ENCODE results near the gene ERCC6L.

The ERCC6L gene

DNA sequence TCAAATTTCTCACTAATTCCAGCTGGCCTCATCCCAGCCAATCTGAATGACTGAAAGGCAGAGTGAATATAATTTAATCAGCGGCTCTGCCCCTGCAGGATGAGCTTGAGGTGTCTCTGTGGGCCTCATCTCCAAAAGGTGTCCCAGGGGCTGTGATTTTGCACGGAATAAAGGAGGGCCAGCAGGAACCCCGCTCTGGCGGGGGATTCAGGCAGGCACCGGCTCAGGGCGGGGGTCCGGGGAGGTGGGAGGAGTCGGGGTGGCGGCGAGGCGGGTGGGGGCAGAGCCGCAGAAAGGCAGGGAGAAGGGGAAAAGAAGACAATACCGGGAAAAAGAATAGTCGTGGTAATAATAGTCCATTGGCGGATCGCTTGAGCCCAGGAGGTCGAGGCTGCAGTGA is 16.0 kb upstream of the ERCC6L start:
- Histone ChIP-seq H2AFZ (ENCODE audit: low read length) (no peak overlapping the region), H3K9me3 (replicated peaks; ENCODE audit: insufficient read depth, low read length) (no peaks in the 10 kb centered on the region), H3K4me1 (ENCODE audit: low read length) (no peaks in the 10 kb centered on the region), H3K4me2 (ENCODE audit: low read depth, low read length) (no peak overlapping the region), H3K36me3 (replicated peaks; ENCODE audit: insufficient read depth, low read length) (no peaks in the 10 kb centered on the region), H3K27ac (ENCODE audit: low read length) (no peak overlapping the region), H3K27me3 (replicated peaks; ENCODE audit: insufficient read depth, low read length) (no peaks in the 10 kb centered on the region), H3K79me2 (ENCODE audit: low read length) (no peaks in the 10 kb centered on the region), H3K4me3 (ENCODE audit: low read length) (no peak overlapping the region), H4K20me1 (ENCODE audit: insufficient read depth, low read length) (no peaks in the 10 kb centered on the region), H3K9me2 (replicated peaks; ENCODE audit: insufficient read depth, low read length) (no peaks in the 10 kb centered on the region), H3K9ac (ENCODE audit: low read length) (no peak overlapping the region), H3F3A (ENCODE audit: insufficient read depth, low read length) (no peaks in the 10 kb centered on the region)
- no peak for DNase-seq
- TF ChIP-seq EZH2phosphoT487 (IDR thresholded peaks at IDR 0.05; ENCODE audit: low read length) = no peak
- no peak for TF ChIP-seq EZH2 (optimal IDR thresholded peaks at IDR 0.05; ENCODE audit: low read depth, low read length)
- TF ChIP-seq, protein P1, sequence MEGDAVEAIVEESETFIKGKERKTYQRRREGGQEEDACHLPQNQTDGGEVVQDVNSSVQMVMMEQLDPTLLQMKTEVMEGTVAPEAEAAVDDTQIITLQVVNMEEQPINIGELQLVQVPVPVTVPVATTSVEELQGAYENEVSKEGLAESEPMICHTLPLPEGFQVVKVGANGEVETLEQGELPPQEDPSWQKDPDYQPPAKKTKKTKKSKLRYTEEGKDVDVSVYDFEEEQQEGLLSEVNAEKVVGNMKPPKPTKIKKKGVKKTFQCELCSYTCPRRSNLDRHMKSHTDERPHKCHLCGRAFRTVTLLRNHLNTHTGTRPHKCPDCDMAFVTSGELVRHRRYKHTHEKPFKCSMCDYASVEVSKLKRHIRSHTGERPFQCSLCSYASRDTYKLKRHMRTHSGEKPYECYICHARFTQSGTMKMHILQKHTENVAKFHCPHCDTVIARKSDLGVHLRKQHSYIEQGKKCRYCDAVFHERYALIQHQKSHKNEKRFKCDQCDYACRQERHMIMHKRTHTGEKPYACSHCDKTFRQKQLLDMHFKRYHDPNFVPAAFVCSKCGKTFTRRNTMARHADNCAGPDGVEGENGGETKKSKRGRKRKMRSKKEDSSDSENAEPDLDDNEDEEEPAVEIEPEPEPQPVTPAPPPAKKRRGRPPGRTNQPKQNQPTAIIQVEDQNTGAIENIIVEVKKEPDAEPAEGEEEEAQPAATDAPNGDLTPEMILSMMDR (IDR thresholded peaks at IDR 0.05; ENCODE audit: low read length) = no peak

DNA sequence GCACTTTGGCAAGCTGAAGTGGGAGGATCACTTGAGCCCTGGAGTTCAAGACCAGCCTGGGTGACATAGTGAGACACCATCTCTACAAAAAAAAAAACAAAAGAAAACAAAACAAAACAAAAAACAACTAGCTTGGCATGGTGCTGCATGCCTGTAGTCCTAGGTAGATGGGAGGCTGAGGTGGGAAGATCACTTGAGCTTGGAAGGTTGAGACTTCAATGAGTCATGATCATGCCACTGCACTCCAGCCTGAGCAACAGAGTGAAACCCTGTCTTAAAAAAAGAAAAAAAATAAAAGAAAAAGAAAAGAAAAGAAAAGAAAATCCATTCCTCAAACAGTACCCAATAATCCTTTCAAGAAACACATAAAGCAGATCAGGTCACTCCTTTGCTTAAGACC is 14.9 kb upstream of the ERCC6L start:
- no peaks in the 10 kb centered on the region for H3K27me3 ChIP-seq (replicated peaks; ENCODE audit: insufficient read depth, low read length)
- no peaks in the 10 kb centered on the region for H3K9me3 ChIP-seq (replicated peaks; ENCODE audit: insufficient read depth, low read length)
- no peaks in the 10 kb centered on the region for H3K36me3 ChIP-seq (replicated peaks; ENCODE audit: insufficient read depth, low read length)
- H3K9ac ChIP-seq (ENCODE audit: low read length) = no peak overlapping the region
- no peaks in the 10 kb centered on the region for H3K4me1 ChIP-seq (ENCODE audit: low read length)
- TF ChIP-seq EZH2 (optimal IDR thresholded peaks at IDR 0.05; ENCODE audit: low read depth, low read length) (no peak), EZH2phosphoT487 (IDR thresholded peaks at IDR 0.05; ENCODE audit: low read length) (no peak)
- TF ChIP-seq, protein P1 (IDR thresholded peaks at IDR 0.05; ENCODE audit: low read length) = no peak
- no peak for DNase-seq
- no peak overlapping the region for H2AFZ ChIP-seq (ENCODE audit: low read length)
- H3K4me2 ChIP-seq (ENCODE audit: low read depth, low read length) = no peak overlapping the region
- no peaks in the 10 kb centered on the region for H4K20me1 ChIP-seq (ENCODE audit: insufficient read depth, low read length)
- H3K9me2 ChIP-seq (replicated peaks; ENCODE audit: insufficient read depth, low read length) = no peaks in the 10 kb centered on the region
- H3F3A ChIP-seq (ENCODE audit: insufficient read depth, low read length) = no peaks in the 10 kb centered on the region
- no peaks in the 10 kb centered on the region for H3K79me2 ChIP-seq (ENCODE audit: low read length)
- no peak overlapping the region for H3K4me3 ChIP-seq (ENCODE audit: low read length)
- no peak overlapping the region for H3K27ac ChIP-seq (ENCODE audit: low read length)

DNA sequence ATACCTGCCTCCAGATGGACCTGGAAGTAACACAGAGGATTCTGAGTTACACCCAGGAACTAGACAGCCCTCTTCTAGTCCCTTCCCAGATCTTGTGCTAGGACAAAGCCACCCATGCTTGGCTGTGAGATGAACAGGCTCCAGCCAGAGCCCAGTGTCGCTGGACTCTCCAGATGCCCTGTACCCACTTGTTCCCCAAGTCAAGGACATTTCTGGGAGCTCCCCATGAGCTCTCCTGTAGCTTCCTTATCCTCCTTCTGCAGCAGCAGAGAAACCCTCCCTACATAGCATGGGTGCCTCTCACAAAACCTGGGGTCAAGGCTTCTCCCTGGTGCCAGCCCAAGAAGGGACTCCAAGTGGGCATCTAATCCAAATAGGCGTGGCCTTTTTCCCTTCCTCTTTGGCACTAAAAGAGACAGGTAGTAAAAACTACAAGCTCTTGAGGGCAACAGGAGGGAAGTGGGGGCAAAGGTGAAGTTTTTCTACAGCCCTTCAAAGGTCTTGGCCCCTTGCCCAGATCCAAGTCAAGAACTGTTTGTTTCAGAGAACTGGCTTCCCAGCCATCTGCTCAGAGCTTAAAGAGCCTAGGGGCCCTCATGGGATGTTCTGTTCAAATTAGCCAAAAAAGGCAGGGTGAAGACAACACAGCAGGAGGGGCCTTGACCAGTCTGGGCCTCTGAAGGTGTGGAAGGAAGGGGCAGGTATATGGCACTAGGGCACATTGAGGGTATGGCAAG is 8.5 kb upstream of the ERCC6L start:
- no peaks in the 10 kb centered on the region for H3F3A ChIP-seq (ENCODE audit: insufficient read depth, low read length)
- no peaks in the 10 kb centered on the region for H4K20me1 ChIP-seq (ENCODE audit: insufficient read depth, low read length)
- no peaks in the 10 kb centered on the region for H3K9me2 ChIP-seq (replicated peaks; ENCODE audit: insufficient read depth, low read length)
- no peak overlapping the region for H2AFZ ChIP-seq (ENCODE audit: low read length)
- H3K27ac ChIP-seq (ENCODE audit: low read length) = no peak overlapping the region
- no peaks in the 10 kb centered on the region for H3K4me1 ChIP-seq (ENCODE audit: low read length)
- no peaks in the 10 kb centered on the region for H3K36me3 ChIP-seq (replicated peaks; ENCODE audit: insufficient read depth, low read length)
- DNase-seq = no peak
- no peak overlapping the region for H3K9ac ChIP-seq (ENCODE audit: low read length)
- no peaks in the 10 kb centered on the region for H3K79me2 ChIP-seq (ENCODE audit: low read length)
- H3K4me3 ChIP-seq (ENCODE audit: low read length) = no peak overlapping the region
- TF ChIP-seq, protein P1 (IDR thresholded peaks at IDR 0.05; ENCODE audit: low read length) = no peak
- TF ChIP-seq EZH2 (optimal IDR thresholded peaks at IDR 0.05; ENCODE audit: low read depth, low read length) (no peak), EZH2phosphoT487 (IDR thresholded peaks at IDR 0.05; ENCODE audit: low read length) (no peak)
- no peaks in the 10 kb centered on the region for H3K27me3 ChIP-seq (replicated peaks; ENCODE audit: insufficient read depth, low read length)
- no peak overlapping the region for H3K4me2 ChIP-seq (ENCODE audit: low read depth, low read length)
- no peaks in the 10 kb centered on the region for H3K9me3 ChIP-seq (replicated peaks; ENCODE audit: insufficient read depth, low read length)
